Neural crest cell (in vitro differentiated cells): ENCODE results near the gene ZNF790. TPM values are rescaled to one million over a fixed set of nuclear protein-coding genes. Genes with fewer than 3 reads are reported as not detected.
A peak's percentile ranks its signal among the peaks of the same experiment; 100 is the strongest.

Experiments used
- DNase-seq: peaks from one replicate; pipeline ENCODE4 v3.0.0; 2021; ENCODE audit warnings: low read depth, mixed read lengths, low spot score
- H3K27ac Mint-ChIP-seq: one replicate; pipeline ENCODE4 v1.8.0; 2021; ENCODE audit warnings: mild to moderate bottlenecking, mixed read lengths; ENCODE audit not compliant: unreplicated experiment
- H3K27me3 Mint-ChIP-seq: 2 replicates; pipeline ENCODE4 v1.8.0; 2021; ENCODE audit warnings: low read depth, mild to moderate bottlenecking, mixed read lengths
- H3K36me3 Mint-ChIP-seq: 2 replicates; pipeline ENCODE4 v1.8.0; 2021; ENCODE audit warnings: low read depth, mild to moderate bottlenecking, mixed read lengths
- H3K4me1 Mint-ChIP-seq: 2 replicates; pipeline ENCODE4 v1.8.0; 2021; ENCODE audit warnings: mixed read lengths
- H3K4me3 Mint-ChIP-seq: one replicate; pipeline ENCODE4 v1.8.0; 2021; ENCODE audit warnings: mild to moderate bottlenecking, mixed read lengths
- H3K9me3 Mint-ChIP-seq: 2 replicates; pipeline ENCODE4 v1.8.0; 2021; ENCODE audit warnings: mixed read lengths
- long read RNA-seq: library from polyadenylated mRNA; unstranded; transcript quantifications from one replicate; pipeline ENCODE4 v2.0.0, GENCODE V29; 2020
- total RNA-seq: library from RNA; stranded (reverse); gene quantifications from 2 replicates; pipeline ENCODE4 v1.2.1, GENCODE V29; 2021
- TF ChIP-seq, protein P1 (sequence below): fragments of 200-600 bp; sonication (generic); conservative IDR thresholded peaks from 2 replicates; pipeline ENCODE4 v1.5.0; 2021; ENCODE audit warnings: antibody characterized with exemption, mild to moderate bottlenecking

Gene ZNF790
- 11.3 and 12.5 TPM in 2 replicates for total RNA-seq
- long read RNA-seq, transcript ZNF790-201 (5 exons, 3,037 nt), result major isoform, 17 of 26 reads
- long read RNA-seq, transcript ZNF790-207 (5 exons, 2,361 nt), result minor isoform, 6 of 26 reads
- long read RNA-seq, partial matches to known transcripts, result 0 of 26 reads
- long read RNA-seq, other reads (novel, unspliced or antisense), result 0 of 26 reads

- TF ChIP-seq, protein P1, sequence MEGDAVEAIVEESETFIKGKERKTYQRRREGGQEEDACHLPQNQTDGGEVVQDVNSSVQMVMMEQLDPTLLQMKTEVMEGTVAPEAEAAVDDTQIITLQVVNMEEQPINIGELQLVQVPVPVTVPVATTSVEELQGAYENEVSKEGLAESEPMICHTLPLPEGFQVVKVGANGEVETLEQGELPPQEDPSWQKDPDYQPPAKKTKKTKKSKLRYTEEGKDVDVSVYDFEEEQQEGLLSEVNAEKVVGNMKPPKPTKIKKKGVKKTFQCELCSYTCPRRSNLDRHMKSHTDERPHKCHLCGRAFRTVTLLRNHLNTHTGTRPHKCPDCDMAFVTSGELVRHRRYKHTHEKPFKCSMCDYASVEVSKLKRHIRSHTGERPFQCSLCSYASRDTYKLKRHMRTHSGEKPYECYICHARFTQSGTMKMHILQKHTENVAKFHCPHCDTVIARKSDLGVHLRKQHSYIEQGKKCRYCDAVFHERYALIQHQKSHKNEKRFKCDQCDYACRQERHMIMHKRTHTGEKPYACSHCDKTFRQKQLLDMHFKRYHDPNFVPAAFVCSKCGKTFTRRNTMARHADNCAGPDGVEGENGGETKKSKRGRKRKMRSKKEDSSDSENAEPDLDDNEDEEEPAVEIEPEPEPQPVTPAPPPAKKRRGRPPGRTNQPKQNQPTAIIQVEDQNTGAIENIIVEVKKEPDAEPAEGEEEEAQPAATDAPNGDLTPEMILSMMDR, result no peak
- H3K4me3 Mint-ChIP-seq, result no peak within 1 kb of the TSS
- no peak within 1 kb of the TSS for H3K27ac Mint-ChIP-seq
- H3K27me3 Mint-ChIP-seq, result no peaks in the 10 kb centered on the region
- no peaks in the 10 kb centered on the region for H3K4me1 Mint-ChIP-seq
- peak; percentile 74 for DNase-seq
- H3K36me3 Mint-ChIP-seq, result peaks cover 50% of the 10 kb centered on the region
- H3K9me3 Mint-ChIP-seq, result peaks cover 16% of the 10 kb centered on the region
Measured at GRCh38 chr19:36837906-36838783, at the start of gene ZNF790. Gene ZNF790 (minus strand): TSS chr19:36838387. CDS start chr19:36825619, 12,768 bp downstream.

DNA sequence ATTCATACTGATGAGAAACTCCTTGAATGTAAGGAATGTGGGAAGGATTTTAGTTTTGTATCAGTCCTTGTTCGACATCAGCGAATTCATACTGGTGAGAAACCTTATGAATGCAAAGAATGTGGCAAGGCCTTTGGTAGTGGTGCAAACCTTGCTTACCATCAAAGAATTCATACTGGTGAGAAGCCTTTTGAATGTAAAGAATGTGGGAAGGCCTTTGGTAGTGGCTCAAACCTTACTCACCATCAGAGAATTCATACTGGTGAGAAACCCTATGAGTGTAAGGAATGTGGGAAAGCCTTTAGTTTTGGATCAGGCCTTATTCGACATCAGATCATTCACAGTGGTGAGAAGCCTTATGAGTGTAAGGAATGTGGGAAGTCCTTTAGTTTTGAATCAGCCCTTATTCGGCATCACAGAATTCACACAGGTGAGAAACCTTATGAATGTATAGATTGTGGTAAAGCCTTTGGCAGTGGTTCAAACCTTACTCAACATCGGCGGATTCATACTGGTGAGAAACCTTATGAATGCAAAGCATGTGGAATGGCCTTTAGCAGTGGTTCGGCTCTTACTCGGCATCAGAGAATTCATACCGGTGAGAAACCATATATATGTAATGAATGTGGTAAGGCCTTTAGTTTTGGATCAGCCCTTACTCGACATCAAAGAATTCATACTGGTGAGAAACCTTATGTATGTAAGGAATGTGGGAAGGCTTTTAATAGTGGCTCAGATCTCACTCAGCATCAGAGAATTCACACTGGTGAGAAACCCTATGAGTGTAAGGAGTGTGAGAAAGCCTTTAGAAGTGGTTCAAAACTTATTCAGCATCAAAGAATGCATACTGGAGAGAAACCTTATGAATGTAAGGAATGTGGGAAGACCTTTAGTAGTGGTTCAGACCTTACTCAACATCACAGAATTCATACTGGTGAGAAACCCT, 39.1 kb upstream of the ZNF790 start:
- Mint-ChIP-seq H3K36me3 (peaks cover 61% of the 10 kb centered on the region), H3K4me3 (no peak overlapping the region), H3K4me1 (no peaks in the 10 kb centered on the region), H3K27me3 (no peaks in the 10 kb centered on the region), H3K27ac (no peak overlapping the region), H3K9me3 (peaks cover 28% of the 10 kb centered on the region)
- TF ChIP-seq, protein P1, result no peak
- no peak for DNase-seq

GRCh38 chr19:36851898-36852297, 13.7 kb upstream of the ZNF790 start:
- Mint-ChIP-seq H3K4me1 (peaks cover 4% of the 10 kb centered on the region), H3K27ac (no peak overlapping the region), H3K9me3 (peaks cover 7% of the 10 kb centered on the region), H3K27me3 (no peaks in the 10 kb centered on the region), H3K4me3 (no peak overlapping the region), H3K36me3 (peaks cover 36% of the 10 kb centered on the region)
- no peak for DNase-seq
- TF ChIP-seq, protein P1, result no peak

DNA sequence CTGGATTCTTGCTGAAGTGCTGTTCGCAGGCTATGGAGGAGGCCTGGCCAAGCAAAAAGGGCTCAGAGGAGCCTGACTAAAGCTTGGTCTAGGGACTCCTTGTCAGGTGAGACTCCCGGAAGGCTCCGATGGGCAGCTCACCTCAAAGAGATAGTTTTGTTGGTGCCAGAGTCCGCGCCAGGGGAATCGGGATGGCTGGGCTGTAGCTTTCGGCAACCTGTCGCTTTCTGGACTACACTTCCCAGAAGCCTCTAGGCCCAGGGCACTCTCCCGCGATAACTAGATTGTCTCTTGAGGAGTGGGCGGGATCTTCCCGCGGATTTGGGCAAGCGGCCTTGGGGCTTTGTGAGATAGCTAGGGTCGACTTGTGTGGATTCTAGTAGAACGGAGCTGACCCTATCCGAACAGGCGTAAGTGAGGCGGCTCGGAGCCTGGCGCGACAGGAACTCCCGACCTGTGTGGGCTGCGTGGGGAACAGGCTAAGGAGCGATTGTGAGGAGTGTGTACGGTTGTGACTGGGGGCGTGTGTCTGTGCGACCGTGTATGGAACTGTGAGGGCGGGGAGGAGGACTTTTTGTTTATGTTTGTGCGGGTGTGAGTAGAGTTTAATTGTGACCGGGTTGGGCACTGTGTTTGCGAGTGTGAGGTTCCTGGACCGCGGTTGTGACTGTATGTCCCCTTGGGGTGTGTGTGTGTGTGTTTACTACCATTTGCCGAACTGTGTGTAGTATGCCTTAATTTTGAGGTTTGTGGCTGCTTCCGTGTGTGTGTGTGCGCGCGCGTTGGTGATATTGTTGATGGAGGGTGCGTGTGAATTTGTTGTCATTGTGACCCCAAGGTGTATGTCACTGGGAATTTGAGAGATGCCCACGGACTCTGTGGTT, 12.6 kb upstream of the ZNF790 start, which contains the start of gene ZNF345:
ZNF345 (plus strand) TSS at position 318 of the 884 bp plus-strand sequence. CDS start 25,955 bp downstream, outside the sequence.
- H3K36me3 Mint-ChIP-seq, result peaks cover 37% of the 10 kb centered on the region
- peaks cover 4% of the 10 kb centered on the region for H3K4me1 Mint-ChIP-seq
- H3K27me3 Mint-ChIP-seq, result no peaks in the 10 kb centered on the region
- peaks cover 6% of the 10 kb centered on the region for H3K9me3 Mint-ChIP-seq
- H3K27ac Mint-ChIP-seq, result no peak within 1 kb of the TSS
- TF ChIP-seq, protein P1, result no peak
- peak; percentile 70 for DNase-seq
- no peak within 1 kb of the TSS for H3K4me3 Mint-ChIP-seq
